GM12891 (cell line): Measurements from ENCODE around the gene ANO10.

Experiments
- POLR2A ChIP-seq: IDR thresholded peaks from 2 replicates; pipeline ENCODE4 v1.6.1; 2011; ENCODE audit warnings: low read depth, low read length, control low read depth
- POLR2AphosphoS5 ChIP-seq: IDR thresholded peaks from 2 replicates; pipeline ENCODE4 v1.6.1; 2011; ENCODE audit warnings: low read depth, low read length, control low read depth
- POU2F2 ChIP-seq: IDR thresholded peaks from 2 replicates; pipeline ENCODE4 v1.6.1; 2011; ENCODE audit warnings: low read depth, mild to moderate bottlenecking, control low read depth, low read length, moderate library complexity

DNA sequence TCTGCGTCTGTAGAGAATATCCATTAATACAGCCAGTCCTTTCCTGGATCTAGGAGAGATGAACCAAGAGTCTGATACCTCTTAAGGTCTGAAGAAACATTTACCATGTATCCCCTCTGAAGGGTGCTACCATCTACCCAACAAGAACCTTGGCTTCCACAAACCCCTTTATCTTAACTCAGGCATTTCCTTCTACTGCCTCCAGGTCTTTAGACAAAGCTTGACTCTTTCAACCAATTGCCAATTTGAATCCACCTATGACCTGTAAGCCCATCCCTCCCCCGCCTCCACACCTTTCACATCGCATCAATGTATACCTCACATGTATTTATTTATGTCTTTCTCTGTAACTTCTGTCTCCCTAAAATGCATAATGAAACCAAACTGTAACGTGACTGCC, 196.0 kb downstream of the ANO10 start:
- TF ChIP-seq POLR2A (no peak), POU2F2 (no peak), POLR2AphosphoS5 (no peak)
